HG03460 (cell line): ENCODE results near the gene PSME3.
"Not testable (repeated sequence)": the region's sequence is repeated elsewhere in the genome, so short reads cannot be mapped to it uniquely, and the experiment has no call there.

Source experiments
- ATAC-seq: cut with Tn5 transposase; IDR thresholded peaks from one replicate; pipeline ENCODE4 v1.9.1; 2021; ENCODE audit not compliant: unreplicated experiment

The PSME3 gene

DNA sequence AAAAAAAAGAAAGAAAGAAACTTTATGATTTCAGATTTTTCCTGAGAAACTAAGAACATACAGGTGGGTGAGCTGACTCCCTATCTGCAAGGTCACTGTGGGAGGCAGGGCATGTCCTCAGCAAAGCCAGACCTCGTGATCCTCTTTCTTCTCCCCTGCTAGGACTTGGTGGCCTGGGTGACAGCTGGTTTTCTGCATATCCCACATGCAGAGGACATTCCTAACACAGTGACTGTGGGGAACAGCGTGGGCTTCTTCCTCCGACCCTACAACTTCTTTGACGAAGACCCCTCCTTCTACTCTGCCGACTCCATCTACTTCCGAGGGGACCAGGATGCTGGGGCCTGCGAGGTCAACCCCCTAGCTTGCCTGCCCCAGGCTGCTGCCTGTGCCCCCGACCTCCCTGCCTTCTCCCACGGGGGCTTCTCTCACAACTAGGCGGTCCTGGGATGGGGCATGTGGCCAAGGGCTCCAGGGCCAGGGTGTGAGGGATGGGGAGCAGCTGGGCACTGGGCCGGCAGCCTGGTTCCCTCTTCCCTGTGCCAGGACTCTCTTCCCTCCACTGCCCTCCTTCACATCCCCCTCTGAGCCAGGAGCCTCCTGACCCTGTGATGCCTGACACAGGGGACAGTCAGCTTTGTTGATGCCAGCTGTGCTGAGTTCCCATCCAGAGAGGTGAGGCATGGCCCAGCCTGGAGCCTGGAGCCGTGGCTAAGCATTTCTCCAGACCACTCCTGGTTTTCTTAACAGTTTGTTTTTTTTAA lies 40.9 kb downstream of the PSME3 start:
- ATAC-seq = not testable (repeated sequence)

DNA sequence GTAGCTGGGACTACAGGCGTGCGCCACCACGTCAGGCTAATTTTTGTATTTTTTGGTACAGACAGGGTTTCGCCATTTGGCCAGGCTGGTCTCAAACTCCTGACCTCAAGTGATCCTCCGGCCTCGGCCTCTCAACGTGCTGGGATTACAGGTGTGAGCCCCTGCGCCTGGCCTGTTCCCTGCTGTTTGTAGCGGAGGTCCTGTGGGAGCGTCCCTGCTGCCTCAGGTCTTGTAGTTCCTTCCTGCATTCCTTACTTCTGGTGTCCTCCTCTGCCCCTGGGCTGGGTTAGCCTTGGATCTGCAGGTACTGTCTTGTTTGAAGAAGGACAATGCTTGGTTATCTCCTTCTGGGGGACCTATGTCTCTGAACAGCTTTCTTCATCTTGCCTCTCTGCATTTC lies 43.8 kb downstream of the PSME3 start:
- ATAC-seq = no peak

DNA sequence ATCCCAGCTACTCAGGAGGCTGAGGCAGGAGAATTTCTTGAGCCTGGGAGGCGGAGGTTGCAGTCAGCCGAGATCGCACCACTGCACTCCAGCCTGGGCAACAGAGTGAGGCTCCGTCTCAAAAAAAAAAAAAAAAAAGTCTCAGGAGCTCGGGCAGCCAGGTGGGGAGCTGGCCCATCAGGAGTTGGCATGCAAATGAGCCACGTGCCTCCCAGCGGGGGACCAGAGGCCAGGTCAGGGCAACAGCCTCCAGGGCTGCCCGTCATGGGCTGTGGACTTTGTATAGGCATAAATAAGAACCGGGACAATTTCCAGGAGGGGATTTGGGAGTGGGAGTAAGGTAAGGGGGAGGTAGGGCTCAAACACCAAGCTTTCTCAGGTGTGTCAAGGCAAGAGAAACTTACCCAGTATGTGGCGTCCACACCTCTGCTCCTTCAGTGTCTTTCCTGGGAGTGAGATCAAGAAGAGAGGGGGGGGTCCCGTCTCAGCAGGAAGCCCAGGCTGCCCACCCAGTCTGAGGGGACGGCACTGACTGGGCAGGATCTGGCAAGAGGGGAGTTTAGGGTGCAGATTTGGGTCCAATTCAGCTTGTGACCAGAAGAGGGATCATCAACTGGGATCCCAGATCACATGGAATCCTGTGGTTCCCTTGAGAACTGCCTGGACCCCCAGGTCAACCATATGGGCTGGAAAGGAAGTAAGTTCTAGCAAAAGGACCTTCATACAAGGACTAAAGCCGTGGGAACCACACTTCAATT lies 45.1 kb downstream of the PSME3 start:
- no peak for ATAC-seq

DNA sequence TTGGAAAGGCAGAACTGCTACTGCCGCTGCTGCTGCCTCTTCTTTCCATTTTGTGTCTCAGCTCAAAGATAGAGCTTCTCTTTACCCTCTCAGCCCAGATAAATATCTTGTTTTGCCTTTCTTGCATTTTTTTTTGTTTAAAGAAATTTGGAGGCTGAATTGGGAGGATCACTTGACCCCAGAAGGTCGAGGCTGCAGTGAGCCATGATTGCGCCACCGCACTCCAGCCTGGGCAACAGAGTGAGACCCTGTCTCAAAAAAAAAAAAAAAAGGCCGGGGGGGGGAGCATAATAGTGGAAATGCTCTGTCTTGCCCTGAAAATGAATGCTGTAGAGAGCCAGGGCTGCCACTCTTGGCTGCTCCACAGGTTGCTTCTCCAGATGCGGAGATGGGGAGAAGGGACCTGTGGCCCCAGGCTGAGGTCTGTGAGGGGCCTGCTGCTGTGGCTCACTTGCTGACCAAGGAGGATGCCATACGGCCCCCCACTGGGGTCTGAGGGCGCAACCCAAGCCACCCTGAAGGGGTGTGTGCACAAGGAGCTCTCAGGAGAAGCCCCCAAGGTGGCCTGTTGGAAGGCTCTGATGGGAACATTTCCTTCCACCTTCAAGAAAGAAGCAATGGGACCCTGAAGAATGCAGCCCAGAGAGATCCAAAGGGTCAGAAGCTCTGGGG lies 45.9 kb downstream of the PSME3 start:
- no peak for ATAC-seq

DNA sequence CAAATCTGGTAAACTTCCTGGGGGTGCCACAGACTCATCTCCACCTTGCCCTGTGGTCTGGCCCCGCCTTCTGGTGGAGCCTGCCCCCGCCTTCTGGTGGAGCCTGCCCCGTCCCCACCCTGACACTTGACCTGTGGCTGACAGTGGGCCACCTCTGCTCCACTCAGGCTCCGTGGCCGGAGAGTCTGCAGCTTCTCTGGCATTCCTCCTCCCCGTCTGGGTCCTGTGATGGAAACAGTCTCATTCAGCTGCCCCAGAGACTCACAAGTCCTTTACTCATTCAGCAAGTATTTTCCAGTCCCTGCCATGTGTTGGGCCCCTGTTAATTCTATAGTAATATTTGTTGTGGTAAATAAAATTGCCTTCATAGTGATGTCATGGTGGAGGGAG lies 46.4 kb downstream of the PSME3 start:
- no peak for ATAC-seq

DNA sequence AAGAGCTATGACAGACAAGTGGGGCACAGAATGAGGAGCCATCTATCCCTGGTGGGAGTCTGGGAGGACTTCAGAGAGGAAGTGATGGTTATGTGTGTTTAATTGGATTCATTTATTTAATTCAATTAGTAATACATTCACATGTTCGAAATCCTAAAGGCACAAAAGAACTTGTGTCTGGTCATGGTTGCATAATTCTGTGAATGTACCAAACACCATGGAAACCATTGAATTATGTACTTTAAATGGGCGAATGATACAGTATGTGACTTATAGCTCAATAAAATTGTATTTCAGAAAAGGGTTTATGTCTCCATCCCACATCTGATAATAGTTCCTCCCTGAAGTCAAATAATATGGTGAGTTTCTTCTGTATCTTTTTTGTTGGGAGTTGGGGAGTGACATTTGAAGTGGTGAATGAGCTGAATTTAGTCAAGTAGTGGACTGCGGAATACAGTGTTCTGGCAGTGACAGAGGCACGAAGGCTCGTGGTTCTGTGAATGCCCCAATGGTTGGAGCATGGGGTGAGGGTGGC lies 47.6 kb downstream of the PSME3 start:
- ATAC-seq = no peak

DNA sequence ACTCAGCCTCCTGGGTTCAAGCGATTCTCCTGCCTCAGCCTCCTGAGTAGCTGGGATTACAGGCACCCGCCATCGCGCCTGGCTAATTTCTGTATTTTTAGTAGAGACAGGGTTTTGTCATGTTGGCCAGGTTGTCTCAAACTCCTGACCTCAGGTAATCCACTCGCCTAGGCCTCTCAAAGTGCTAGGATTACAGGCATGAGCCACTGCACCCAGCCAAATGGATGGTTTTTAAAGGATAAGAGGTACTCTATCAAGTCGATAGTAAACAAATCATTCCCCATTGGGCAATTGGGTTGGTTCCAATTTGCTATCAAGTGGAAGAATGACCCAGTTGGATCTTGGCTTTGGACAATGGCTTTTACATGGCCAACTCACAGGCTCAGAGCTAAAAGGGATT lies 48.5 kb downstream of the PSME3 start:
- ATAC-seq = not testable (repeated sequence)

DNA sequence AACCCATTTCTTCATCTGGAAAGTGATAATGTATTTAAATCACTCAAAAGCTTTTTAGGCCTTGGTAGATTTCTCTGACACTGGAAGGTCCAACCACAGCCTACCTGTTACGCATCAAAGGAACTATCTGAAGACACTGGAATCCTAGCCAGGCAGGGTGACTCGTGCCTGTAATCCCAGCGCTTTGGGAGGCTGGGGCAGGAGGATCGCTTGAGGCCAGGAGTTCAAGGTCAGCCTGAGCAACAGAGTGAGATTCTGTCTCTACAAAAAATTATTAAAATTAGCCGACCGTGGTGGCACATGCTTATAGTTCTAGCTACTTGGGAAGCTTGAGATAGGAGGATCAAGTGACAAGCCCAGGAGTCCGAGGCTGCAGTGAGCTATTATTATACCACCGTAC lies 49.0 kb downstream of the PSME3 start:
- no peak for ATAC-seq

DNA sequence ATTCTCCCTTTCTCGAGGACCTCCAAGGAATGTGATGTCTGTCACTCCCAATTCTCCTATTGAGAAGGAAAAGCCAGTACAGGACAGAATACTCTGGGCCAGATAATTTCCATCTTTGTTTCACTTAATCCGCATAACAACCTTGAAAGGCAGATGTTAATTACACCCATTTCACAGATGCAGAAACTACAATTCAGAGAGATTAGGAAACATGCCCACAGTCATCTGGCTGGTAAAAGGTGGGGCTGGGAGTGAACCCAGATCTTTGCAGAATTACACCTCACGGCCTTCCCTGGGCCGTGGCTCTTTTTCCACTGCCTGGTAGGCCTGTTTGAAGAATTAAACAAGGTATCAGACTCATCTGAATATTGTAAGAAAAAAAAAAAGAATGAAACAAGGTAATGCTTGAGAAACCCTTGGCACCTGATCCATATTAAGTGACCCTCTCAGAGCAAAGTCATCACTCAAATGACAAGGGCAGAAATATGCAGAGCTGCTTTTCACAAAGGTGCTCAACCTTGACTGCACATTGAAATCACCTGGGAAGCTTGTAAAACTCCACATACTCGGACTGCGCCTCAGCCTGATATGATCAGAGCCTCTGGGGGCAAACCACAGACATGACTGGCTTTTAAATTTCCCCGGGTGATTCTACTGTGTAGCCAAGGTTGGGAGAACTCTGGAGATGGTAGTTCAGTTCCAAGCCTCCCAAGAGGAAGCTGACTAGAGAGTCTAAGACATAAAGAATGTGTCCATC lies 50.8 kb downstream of the PSME3 start:
- ATAC-seq = no peak

DNA sequence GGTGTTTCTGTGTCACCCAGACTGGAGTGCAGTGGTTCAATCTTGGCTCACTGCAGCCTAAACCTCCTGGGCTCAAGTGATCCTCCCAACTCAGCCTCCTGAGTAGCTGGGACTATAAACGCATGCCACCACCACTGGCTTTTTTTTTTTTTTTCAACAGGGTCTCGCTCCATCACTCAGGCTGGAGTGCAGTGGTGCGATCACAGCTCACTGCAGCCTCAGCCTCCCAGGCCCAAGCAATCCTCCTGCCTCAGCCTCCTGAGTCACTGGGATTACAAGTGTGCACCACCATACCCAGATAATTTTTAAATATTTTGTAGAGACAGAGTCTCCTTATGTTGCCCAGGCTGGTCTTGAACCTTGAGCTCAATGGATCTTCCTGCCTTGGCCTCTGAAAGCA lies 52.6 kb downstream of the PSME3 start:
- not testable (repeated sequence) for ATAC-seq

DNA sequence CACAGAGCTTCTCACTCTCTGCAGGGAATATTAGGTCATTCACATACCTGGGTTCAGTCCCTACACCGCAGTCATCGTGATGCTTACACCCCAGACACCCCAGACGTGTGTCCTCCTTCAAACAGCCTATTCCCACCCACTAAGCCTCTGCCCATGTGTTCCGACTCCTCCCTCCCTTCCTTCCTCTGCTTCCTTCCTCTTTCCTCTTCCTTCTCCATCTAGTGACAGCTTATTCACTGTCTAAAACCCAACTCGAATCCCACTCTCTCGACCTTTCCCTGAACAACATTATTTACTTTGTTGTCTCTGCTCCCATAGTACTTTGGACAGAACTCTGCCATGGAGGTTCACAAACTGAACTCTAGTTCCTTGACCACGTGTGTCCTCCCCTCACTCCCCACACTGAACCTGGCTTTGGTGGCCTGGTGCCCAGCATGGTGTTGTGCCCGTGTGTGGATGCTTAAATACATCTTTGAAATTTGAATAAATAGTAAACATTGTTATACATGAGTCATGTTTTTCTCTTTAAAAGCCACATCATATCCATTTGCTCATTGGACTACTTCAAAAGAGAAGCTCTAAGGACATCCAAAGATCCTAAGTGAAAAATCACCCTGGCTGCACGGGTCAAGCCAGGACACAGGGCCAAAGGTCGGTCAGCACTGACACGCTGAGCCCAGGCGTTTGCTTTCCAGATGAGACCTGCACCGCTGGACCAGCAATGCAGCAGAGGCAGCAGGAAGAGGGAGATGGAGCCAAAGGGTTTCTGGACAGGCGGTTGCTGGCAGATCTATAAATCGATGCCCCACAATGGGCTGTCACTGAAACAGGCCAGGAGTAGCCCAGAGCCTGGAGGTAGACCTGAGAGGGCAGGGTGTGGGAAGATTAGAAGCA lies 53.3 kb downstream of the PSME3 start:
- ATAC-seq = no peak

DNA sequence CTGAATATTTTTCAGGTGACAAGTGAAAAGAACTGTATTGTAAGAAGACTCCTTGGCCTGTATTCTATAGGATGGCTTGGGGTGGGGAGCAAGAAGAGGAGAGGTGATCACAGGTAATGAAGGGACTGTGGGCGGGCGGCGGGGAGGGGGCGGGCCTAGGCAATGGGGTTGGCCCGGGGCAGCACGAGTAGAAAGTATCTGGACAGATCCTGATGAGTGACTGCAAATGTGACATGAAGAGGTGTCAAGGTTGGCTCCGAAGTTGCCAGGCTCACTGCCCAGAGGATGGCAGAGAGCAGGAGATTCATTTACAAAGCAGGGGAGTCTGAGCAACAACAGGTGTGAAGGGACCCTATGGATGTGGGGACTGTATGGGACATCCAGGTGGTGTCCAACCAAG lies 56.6 kb downstream of the PSME3 start:
- no peak for ATAC-seq

DNA sequence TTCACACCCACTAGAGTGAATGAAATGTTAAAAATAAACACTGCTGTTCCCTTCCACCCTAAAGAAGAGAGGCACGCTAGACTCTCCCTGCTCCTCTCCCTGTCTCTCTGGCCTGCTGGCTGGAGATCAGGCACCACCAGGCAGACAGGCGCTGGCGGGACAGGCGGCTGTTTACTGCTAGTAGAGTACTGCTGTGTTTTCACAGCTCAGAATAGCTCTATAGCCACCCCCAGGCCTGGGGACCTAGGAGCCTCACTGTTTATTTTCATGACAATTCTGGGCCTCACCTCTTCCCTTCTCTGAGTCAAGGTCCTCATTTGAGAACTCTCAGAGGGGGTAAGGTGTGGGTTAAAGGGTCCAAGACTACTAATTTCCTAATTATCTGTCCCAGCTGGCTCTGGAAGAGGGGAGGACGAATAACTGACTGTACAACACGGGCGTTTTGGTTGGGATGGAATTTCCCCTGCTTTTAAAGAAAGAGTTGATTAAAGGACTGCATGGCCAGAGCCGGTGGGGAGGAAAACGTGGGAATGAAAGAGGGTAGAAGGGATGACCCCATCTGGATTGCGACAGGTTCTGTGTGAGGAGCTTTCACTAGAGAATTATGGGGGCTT lies 58.4 kb downstream of the PSME3 start:
- no peak for ATAC-seq

DNA sequence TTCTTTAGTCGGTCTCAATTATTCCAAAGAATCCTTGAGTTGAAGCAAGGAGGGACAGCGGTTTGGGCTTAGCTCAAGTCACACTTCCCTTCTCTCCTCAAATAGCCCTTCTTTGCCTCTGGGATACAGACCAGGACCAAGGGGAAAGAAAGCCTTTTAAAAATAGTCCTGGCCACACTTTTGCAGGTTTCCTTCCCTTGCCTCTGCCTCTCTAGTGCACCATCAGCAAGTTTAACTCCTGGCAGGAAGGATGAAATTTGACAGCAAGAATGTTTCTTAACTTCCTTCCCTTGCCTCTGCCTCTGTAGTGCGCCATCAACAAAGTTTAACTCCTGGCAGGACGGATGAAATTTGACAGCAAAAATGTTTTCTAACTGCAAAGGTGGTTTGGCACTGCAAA lies 60.2 kb downstream of the PSME3 start:
- no peak for ATAC-seq
